AG20443 (cell line): Measurements from ENCODE around the gene BTG2.
A peak's percentile ranks its signal among the peaks of the same experiment; 100 is the strongest.

Experiments
- DNase-seq: peaks from one replicate; pipeline ENCODE4 v3.0.0; 2012; ENCODE audit warnings: low spot score, mixed read lengths

The BTG2 gene

DNA sequence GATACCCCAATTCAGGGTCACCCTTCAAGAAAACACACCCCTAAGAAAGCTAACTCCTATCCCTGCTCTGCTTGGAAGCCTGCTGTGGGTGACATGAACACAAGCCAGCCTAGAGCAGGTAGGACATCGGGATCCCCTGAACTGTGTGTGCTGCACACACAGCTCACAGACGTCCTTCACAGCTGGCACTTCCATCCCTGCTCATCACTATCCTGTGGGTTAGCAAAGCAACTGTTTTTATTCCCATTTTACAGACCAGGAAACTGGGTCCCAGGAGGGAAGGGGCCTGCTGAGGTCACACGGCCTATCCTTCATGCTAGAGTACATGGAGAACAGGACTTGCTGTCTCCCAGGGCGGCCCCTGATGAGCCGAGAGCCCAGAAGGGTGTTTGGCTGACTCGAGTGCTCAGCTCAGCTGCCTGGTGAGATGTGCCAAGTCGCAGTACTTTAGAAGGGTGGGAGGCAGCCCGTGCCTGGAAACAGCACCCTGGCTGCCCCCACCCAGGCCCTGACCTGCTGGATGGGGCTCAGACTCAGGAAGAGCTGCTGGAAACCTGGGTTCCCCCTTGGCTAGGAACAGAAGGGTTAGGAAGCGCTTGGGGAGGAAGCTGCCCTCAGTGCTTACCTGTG lies 28.3 kb upstream of the BTG2 start:
- DNase-seq: no peak

DNA sequence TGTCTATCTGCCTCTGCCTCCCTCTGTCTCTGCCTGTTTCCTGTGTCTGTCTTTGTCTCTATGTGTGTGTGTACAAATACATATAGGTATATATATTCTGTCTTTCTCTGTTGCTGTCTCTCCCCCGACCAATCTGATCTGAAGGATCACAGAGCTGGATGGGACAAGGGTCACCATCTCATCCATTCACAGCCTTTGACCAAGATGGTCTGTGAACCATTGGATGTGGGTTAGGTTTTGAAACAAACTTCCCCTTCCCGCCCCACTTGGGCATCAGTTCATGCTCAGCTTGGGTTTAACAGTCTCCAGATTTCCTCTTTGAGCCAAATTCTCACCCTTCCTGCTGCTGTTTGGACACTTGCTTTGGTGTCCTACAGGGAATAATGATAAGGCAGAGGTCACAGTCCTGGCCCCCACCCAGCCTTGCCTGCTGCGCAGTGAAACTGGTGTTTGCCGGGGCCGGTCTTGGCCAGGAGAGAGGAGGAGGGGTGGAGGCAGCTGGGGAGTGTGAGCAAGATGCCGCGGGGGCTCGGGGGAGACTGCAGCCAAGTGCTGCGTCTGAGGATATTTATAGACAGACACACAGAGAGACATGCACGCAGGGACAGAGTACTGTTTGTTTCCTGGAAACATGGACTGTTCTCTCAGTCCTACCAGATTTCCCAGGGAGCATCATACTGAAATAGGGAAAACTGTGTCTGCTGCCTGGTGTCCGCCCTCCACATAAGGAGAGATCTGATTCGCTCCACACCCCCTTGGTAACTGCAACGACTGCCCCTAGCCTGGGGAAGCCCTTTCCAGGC lies 27.0 kb upstream of the BTG2 start:
- peak; percentile 88 for DNase-seq

DNA sequence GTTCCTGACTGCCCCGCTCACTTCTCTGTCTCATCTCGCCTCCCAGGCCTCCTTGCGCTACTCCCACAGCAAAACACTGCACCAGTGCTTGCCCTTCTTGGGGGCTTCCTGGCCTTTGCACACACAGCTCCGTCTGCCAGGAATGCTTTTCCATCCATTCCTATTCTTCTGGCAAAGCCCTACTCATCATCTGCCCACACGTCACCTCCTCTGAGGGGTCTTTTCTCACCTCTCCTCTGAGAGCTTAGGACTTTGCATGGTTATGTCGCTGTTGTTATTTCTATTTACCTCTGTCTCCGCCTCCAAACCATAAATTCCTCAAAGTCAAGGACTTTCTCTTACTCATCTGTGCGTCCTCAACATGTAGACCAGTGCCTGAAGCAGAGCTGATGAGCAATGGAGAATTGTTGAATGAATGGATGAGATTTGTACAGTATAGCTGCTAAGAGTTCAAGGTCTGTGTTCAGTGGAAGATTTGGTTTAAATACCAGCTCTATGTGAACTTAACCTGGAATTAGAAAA lies 26.4 kb upstream of the BTG2 start:
- no peak for DNase-seq

DNA sequence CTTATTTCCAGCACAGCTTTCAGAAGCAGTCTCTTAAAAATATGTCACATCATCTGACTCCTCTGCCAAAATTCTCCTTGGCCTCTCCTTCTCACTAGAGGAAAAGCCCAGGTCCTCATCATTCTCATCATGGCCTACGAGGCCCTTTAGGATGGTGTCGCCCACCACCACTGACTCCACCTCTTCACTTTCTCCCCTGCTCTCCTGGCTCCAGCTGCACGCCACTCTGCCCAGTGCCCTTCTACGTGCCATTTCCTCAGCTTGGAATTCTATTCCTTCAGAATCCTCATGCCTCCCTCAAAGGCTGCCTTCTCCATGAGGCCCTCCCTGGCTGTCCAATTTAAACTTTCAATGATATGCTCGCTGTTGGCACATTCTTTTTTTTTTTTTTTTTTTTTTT lies 25.3 kb upstream of the BTG2 start:
- no peak for DNase-seq

GRCh38 chr1:203281033-203281432 lies 24.3 kb upstream of the BTG2 start:
- DNase-seq: peak; percentile 81

DNA sequence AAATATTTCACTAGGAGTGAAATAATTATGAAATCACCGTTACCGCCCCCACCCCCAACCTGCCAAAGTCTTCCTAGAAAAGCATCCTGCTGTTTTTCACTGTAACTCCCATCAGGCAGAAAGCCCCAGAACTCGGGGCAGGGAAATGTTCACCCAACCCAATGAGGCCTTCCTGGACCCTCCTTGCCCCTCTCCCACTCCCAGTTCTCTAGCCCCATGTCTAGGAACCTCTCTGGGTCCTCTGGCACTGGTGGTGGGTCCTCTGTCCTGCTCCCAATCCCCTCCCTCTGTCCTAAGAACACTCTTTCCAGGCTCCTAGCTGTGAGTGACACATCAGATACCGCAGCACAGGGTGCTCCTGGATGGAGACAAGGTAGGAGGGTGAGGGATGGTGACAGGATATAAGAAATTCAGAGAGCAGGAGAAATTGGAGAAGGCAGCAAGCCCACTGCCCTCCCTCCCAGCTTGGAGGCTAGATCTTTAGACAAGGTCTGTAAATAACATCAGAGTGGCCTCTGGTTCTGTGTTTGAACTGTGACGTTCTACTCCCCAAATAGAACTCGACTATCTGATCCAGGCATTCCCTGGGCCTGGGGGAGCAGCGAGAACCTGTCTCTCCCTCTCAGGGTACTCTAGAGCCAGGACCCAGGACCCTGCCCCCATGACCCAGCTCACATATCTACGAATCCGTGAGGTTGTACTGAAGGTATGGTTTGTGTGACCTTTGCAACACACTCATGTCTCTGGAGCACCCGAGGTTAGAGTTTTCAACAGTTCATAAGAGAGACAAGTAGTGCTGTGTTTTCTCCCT lies 23.3 kb upstream of the BTG2 start:
- DNase-seq: no peak

GRCh38 chr1:203282720-203283542 lies 22.4 kb upstream of the BTG2 start:
- DNase-seq: no peak

- DNase-seq: no peak
These were observed 21.7 kb upstream of the BTG2 start for GRCh38 chr1:203283597-203283996.

DNA sequence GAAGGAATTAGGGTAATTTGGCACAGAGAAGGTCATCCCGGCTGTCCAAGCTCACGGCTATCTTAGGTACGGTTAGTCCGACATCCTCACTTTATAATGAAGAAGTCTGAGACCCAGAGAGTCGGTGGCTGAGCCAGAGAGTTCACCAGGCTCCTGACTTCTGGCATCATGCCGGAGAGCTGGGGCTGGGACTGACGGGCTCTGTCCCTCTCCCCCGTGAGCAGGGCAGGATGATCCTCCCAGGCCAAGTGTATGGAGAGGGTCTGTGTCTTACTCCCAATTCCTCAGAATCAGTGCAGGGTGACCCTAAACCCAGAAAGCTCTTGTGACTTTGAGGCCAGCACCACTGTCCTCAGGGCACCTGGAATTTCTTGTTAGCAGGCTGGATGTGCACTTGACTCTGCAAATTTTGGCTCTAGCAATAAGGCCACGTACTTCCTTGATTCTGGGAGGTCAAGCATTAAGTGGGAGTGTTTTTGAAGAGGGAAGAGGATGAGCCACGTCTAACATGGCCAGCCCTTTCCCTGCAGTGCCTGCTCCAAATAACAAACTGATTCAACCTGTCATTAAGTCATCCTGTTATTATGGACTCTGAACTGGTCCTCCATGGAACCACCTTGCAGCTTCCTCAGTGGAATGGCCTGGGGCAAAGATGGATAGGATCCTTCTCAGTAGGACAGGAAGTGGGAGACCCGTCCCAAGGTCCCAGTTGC lies 20.8 kb upstream of the BTG2 start:
- no peak for DNase-seq

- DNase-seq: no peak
These were observed 18.9 kb upstream of the BTG2 start for GRCh38 chr1:203286161-203286984.

- DNase-seq: no peak
These were observed 18.0 kb upstream of the BTG2 start for GRCh38 chr1:203287109-203287893.

GRCh38 chr1:203287898-203288297 lies 17.4 kb upstream of the BTG2 start:
- DNase-seq: no peak

- DNase-seq: no peak
These were observed 16.9 kb upstream of the BTG2 start for GRCh38 chr1:203288400-203288799.

- DNase-seq: no peak
These were observed 15.9 kb upstream of the BTG2 start for GRCh38 chr1:203289281-203289981.

DNA sequence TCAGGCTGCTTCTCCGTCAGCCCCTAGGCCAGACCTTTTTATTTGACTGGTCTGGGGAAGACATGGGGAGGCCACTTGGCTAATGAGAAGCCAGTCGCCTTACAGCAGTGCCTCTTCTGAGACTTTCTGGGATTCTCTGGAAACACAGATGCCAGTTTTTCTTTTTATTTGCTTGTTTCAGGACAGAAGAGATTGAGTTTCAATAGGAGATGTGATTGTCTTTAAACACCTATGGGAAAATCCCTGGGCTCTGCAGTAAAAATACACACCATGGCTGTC lies 15.4 kb upstream of the BTG2 start:
- no peak for DNase-seq

DNA sequence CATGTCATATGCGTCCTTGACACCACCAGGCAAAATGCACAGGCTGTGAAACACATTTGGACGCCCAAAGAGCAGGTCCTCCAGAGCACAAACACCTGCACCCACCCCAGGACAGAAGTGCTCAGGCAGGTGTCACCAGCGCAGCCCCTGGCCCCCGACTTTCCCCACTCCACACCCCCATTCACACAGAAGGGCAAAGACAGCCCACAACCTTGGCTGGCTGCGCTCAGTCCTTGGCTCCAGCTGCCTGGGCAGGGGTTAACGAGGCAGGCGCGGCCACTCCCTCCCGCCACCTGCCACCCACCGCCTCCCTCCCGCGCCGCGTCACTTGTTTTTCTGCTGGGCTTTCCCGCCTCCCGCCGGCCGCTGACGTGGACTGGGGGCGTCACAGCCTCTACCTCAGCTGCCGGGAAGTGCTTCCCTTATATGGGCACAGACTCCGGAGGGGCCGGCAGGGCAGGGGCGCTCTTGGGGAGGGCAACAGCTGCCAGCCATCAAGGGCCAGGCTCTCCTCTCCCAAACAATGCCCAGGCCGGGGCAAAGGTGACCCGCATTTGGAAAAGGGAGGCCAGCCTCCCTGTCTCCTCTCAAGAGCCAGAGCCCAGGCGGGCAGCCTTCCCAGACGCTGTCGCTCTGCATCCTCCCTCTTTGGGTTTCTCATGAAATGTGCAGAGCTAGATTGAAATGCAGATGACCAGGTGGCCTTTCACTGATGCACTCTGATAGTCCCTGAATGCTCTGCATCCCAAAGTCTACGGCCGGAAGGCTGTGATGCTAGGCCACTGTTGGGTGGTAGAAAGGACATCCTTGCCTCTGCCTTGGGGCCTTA lies 14.8 kb upstream of the BTG2 start:
- DNase-seq: peak; percentile 81

- peak; percentile 49 for DNase-seq
These were observed 13.9 kb upstream of the BTG2 start for GRCh38 chr1:203291201-203292096.
